GM18951 (cell line): ENCODE data around the gene PLSCR1.

Experiments
- POLR2A ChIP-seq: IDR thresholded peaks from 4 replicates; pipeline ENCODE4 v1.6.1; 2011; ENCODE audit warnings: mild to moderate bottlenecking; ENCODE audit not compliant: insufficient read length, insufficient read depth; ENCODE audit errors: extremely low read depth
- in situ Hi-C: fragments of 300-500 bp; cut with MboI; formaldehyde crosslinking; loops from one replicate; pipeline ENCODE4 v1.12.0; 2022; ENCODE audit warnings: low sequenced_read_pairs, mixed read lengths, inconsistent platforms; ENCODE audit not compliant: unreplicated experiment

The PLSCR1 gene

GRCh38 chr3:146544002-146544928 lies at the start of gene PLSCR1:
Gene PLSCR1 (minus strand): TSS chr3:146544607. CDS start chr3:146536552, 8,055 bp downstream.
- TF ChIP-seq POLR2A: peak; percentile 77
- in situ Hi-C loops: no loop called here

GRCh38 chr3:146593776-146594175 lies 49.4 kb upstream of the PLSCR1 start:
- no peak for TF ChIP-seq POLR2A
- in situ Hi-C loops: loop anchor here (25.0 kb wide), 2 partner anchors 381 to 531 kb away; no protein-coding TSS in a partner anchor

GRCh38 chr3:146590521-146590920 lies 46.1 kb upstream of the PLSCR1 start:
- TF ChIP-seq POLR2A: no peak
- in situ Hi-C loops: loop anchor here (25.0 kb wide), 2 partner anchors 378 to 528 kb away; no protein-coding TSS in a partner anchor

- no peak for TF ChIP-seq POLR2A
- in situ Hi-C loops: loop anchor here (25.0 kb wide), 2 partner anchors 378 to 528 kb away; no protein-coding TSS in a partner anchor
Measured at GRCh38 chr3:146589899-146590508, 45.6 kb upstream of the PLSCR1 start.

- no peak for TF ChIP-seq POLR2A
- in situ Hi-C loops: loop anchor here (25.0 kb wide), 2 partner anchors 373 to 523 kb away; no protein-coding TSS in a partner anchor
Measured at GRCh38 chr3:146585156-146585555, 40.7 kb upstream of the PLSCR1 start.

GRCh38 chr3:146581951-146582467 lies 37.6 kb upstream of the PLSCR1 start:
- in situ Hi-C loops: loop anchor here (25.0 kb wide), 2 partner anchors 370 to 520 kb away; no protein-coding TSS in a partner anchor
- TF ChIP-seq POLR2A: no peak

- no peak for TF ChIP-seq POLR2A
- in situ Hi-C loops: loop anchor here (25.0 kb wide), 2 partner anchors 369 to 519 kb away; no protein-coding TSS in a partner anchor
Measured at GRCh38 chr3:146581080-146581601, 36.7 kb upstream of the PLSCR1 start.

- in situ Hi-C loops: loop anchor here (25.0 kb wide), 2 partner anchors 365 to 515 kb away; no protein-coding TSS in a partner anchor
- no peak for TF ChIP-seq POLR2A
Measured at GRCh38 chr3:146577662-146578061, 33.3 kb upstream of the PLSCR1 start.

- in situ Hi-C loops: loop anchor here (25.0 kb wide), 2 partner anchors 363 to 513 kb away; no protein-coding TSS in a partner anchor
- no peak for TF ChIP-seq POLR2A
Measured at GRCh38 chr3:146575636-146576035, 31.2 kb upstream of the PLSCR1 start.

GRCh38 chr3:146574173-146574572 lies 29.8 kb upstream of the PLSCR1 start:
- TF ChIP-seq POLR2A: no peak
- in situ Hi-C loops: no loop called here

- TF ChIP-seq POLR2A: no peak
- in situ Hi-C loops: no loop called here
Measured at GRCh38 chr3:146569314-146569713, 24.9 kb upstream of the PLSCR1 start.

- in situ Hi-C loops: no loop called here
- TF ChIP-seq POLR2A: no peak
Measured at GRCh38 chr3:146566138-146566537, 21.7 kb upstream of the PLSCR1 start.

- no peak for TF ChIP-seq POLR2A
- in situ Hi-C loops: no loop called here
Measured at GRCh38 chr3:146561879-146562278, 17.5 kb upstream of the PLSCR1 start.
